Spinal cord (tissue), 10 donors: Measurements from ENCODE around the gene ARID3A. TPM values are rescaled to one million over a fixed set of nuclear protein-coding genes. Genes with fewer than 3 reads are reported as not detected.
A peak's percentile ranks its signal among the peaks of the same experiment; 100 is the strongest.

Source experiments
- DNase-seq, 6 donors: peaks; one replicate each; pipeline versions ENCODE4 v3.0.0 to v3.0.0-alpha.2; 2013 to 2015; ENCODE audit warnings: low spot score in 6 of 6, low read depth in 4 of 6
- H3K27ac ChIP-seq: one replicate; pipeline ENCODE4 v1.5.1; 2013; ENCODE audit warnings: low read depth, low read length, control low read depth
- H3K27me3 ChIP-seq: one replicate; pipeline ENCODE4 v1.6.1; 2013; ENCODE audit warnings: low read length; ENCODE audit not compliant: control insufficient read depth, insufficient read depth
- H3K36me3 ChIP-seq: one replicate; pipeline ENCODE4 v1.6.1; 2013; ENCODE audit warnings: low read length; ENCODE audit not compliant: control insufficient read depth, insufficient read depth
- H3K4me1 ChIP-seq: one replicate; pipeline ENCODE4 v1.6.1; 2013; ENCODE audit warnings: low read length; ENCODE audit not compliant: control insufficient read depth, insufficient read depth
- H3K4me3 ChIP-seq: one replicate; pipeline ENCODE4 v1.5.1; 2013; ENCODE audit warnings: low read depth, low read length, control low read depth
- H3K9me3 ChIP-seq: one replicate; pipeline ENCODE4 v1.6.1; 2013; ENCODE audit warnings: low read length; ENCODE audit not compliant: control insufficient read depth, insufficient read depth
- WGBS: methylation state at CpG from one replicate; pipeline ENCODE4 v1.1.5; 2013; ENCODE audit warnings: missing lambda C conversion rate; ENCODE audit not compliant: insufficient coverage; 5-methylcytosine and 5-hydroxymethylcytosine counted together
- polyA plus RNA-seq, 2 donors: library from polyadenylated mRNA; unstranded; fragments of 120-200 nt; gene quantifications; one replicate each; pipeline ENCODE4 v1.2.1, GENCODE V29; 2013; ENCODE audit not compliant: insufficient read length in 2 of 2
- total RNA-seq, 2 donors: library from RNA; depleted of rRNA in 1 of 2; stranded (reverse); fragments of 120-200 nt in 1 of 2; fragments of >200 nt in 1 of 2; gene quantifications; one replicate each; pipeline versions ENCODE4 v1.2.3 to v1.2.4, GENCODE V29; 2013 to 2014
- donor health status: healthy.

Gene ARID3A
- total and polyA plus RNA-seq, 4 donors: 4.8 to 14.8 (median 8.9) TPM

- no peak overlapping the region for H3K4me3 ChIP-seq
- H3K9me3 ChIP-seq: no peaks in the 10 kb centered on the region
- H3K36me3 ChIP-seq: no peaks in the 10 kb centered on the region
- WGBS: 2% methylated on average over 68 of the region's 68 CpGs
- H3K27ac ChIP-seq: no peak overlapping the region
- H3K27me3 ChIP-seq: peaks cover 45% of the 10 kb centered on the region
- peaks cover 47% of the 10 kb centered on the region for H3K4me1 ChIP-seq
- DNase-seq: peak in 1 of 6 donors; percentile 18
Measured at GRCh38 chr19:919199-920050, 6.4 kb upstream of the ARID3A start.

GRCh38 chr19:920051-920864, 5.6 kb upstream of the ARID3A start:
- no peaks in the 10 kb centered on the region for H3K9me3 ChIP-seq
- H3K4me1 ChIP-seq: peaks cover 55% of the 10 kb centered on the region
- no peak overlapping the region for H3K4me3 ChIP-seq
- 3% methylated on average over 82 of the region's 84 CpGs for WGBS
- no peak overlapping the region for H3K27ac ChIP-seq
- peak in 1 of 6 donors; percentile 63 for DNase-seq
- H3K36me3 ChIP-seq: no peaks in the 10 kb centered on the region
- peaks cover 45% of the 10 kb centered on the region for H3K27me3 ChIP-seq

GRCh38 chr19:924553-925086, 1.2 kb upstream of the ARID3A start:
- Histone ChIP-seq H3K27ac (no peak overlapping the region), H3K4me3 (peak overlapping the region; percentile 60), H3K4me1 (peaks cover 49% of the 10 kb centered on the region), H3K27me3 (peaks cover 17% of the 10 kb centered on the region), H3K9me3 (no peaks in the 10 kb centered on the region), H3K36me3 (peaks cover 18% of the 10 kb centered on the region)
- 14% methylated on average over 24 of the region's 31 CpGs for WGBS
- DNase-seq: no peak

GRCh38 chr19:925087-925525, 729 bp upstream of the ARID3A start:
- DNase-seq: peak in 1 of 6 donors; percentile 53

GRCh38 chr19:926323-926588, 421 bp downstream of the ARID3A start:
- Histone ChIP-seq H3K27ac (peak overlapping the region; percentile 69), H3K36me3 (peaks cover 30% of the 10 kb centered on the region), H3K9me3 (no peaks in the 10 kb centered on the region), H3K27me3 (peaks cover under 1% of the 10 kb centered on the region), H3K4me3 (peak overlapping the region; percentile 83), H3K4me1 (peaks cover 41% of the 10 kb centered on the region)
- WGBS: 0% methylated on average over 11 of the region's 21 CpGs
- no peak for DNase-seq

More at GRCh38 chr19:925087-925525, 729 bp upstream of the ARID3A start:
- Histone ChIP-seq H3K27ac (peak overlapping the region; percentile 15), H3K36me3 (peaks cover 23% of the 10 kb centered on the region), H3K27me3 (peaks cover 12% of the 10 kb centered on the region), H3K4me3 (peak overlapping the region; percentile 60), H3K4me1 (peaks cover 46% of the 10 kb centered on the region), H3K9me3 (no peaks in the 10 kb centered on the region)
- WGBS: 0% methylated on average over 39 of the region's 39 CpGs

GRCh38 chr19:926589-927350, 935 bp downstream of the ARID3A start:
- peak overlapping the region; percentile 69 for H3K27ac ChIP-seq
- peak overlapping the region; percentile 83 for H3K4me3 ChIP-seq
- DNase-seq: peak in 2 of 6 donors; percentile 40 to 63

GRCh38 chr19:927351-927779, 1.5 kb downstream of the ARID3A start:
- peaks cover 40% of the 10 kb centered on the region for H3K36me3 ChIP-seq
- H3K27ac ChIP-seq: no peak overlapping the region
- H3K4me1 ChIP-seq: peaks cover 39% of the 10 kb centered on the region

More at GRCh38 chr19:926589-927350, 935 bp downstream of the ARID3A start:
- no peaks in the 10 kb centered on the region for H3K9me3 ChIP-seq
- WGBS: 0% methylated on average over 35 of the region's 52 CpGs
- H3K4me1 ChIP-seq: peaks cover 37% of the 10 kb centered on the region
- H3K36me3 ChIP-seq: peaks cover 34% of the 10 kb centered on the region
- no peaks in the 10 kb centered on the region for H3K27me3 ChIP-seq

GRCh38 chr19:927780-928401, 2.1 kb downstream of the ARID3A start:
- peaks cover 42% of the 10 kb centered on the region for H3K4me1 ChIP-seq
- H3K36me3 ChIP-seq: peaks cover 45% of the 10 kb centered on the region
- no peaks in the 10 kb centered on the region for H3K9me3 ChIP-seq
- DNase-seq: no peak
- 62% methylated on average over 5 of the region's 12 CpGs for WGBS
- H3K4me3 ChIP-seq: peak overlapping the region; percentile 16
- H3K27ac ChIP-seq: no peak overlapping the region
- no peaks in the 10 kb centered on the region for H3K27me3 ChIP-seq

More at GRCh38 chr19:927351-927779, 1.5 kb downstream of the ARID3A start:
- no peaks in the 10 kb centered on the region for H3K9me3 ChIP-seq
- H3K27me3 ChIP-seq: no peaks in the 10 kb centered on the region
- H3K4me3 ChIP-seq: peak overlapping the region; percentile 83
- DNase-seq: no peak
- 25% methylated on average over 4 of the region's 15 CpGs for WGBS
